Head of caudate nucleus (tissue), 42 donors: ENCODE data around the gene SACS.
"Not testable (repeated sequence)": the region's sequence is repeated elsewhere in the genome, so short reads cannot be mapped to it uniquely, and the experiment has no call there.

Source experiments
- DNase-seq, 42 donors: peaks; one replicate each; pipeline versions ENCODE4 v3.0.0 to v3.0.0-alpha.2; 2020 to 2021; ENCODE audit warnings: mixed read lengths in 7 of 42
- intact Hi-C: fragments of 100-400 bp; cut with DNase I; formaldehyde crosslinking; loops from one replicate; pipeline ENCODE4 v1.15.0; 2022

The SACS gene

DNA sequence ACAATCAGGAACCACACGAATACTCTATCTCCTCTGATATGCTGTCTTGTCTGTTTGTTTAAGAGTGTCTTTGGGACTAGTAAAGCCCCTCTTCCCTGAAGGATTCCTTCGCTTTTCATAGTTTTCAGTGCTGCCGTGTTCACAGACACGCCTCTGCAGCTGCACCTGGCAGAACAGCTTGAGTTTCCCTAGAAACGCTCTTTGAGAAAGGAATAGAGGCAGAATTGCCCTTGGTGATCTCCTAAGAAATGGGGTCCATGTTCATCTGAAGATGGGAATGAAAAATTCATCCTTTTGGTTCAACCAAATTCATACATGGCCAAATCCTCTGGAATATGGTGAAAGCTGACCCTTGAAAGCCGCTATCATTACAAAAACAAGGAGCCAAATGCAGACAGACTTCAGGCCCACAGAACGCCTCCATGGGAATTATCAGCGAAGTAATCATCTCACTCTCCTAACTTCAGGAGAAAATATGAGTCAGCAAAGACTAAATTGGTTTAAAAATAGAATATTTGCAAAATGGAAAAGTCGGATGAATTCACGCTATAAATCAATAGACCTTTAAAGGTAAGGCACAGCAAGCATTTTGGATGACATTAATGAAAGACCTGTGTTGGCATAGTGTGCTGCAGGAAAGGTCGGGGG is 5.5 kb downstream of the SACS start:
- peak in 12 of 42 donors; percentile 33 to 66 (median 44) for DNase-seq
- intact Hi-C loops: no loop called here

DNA sequence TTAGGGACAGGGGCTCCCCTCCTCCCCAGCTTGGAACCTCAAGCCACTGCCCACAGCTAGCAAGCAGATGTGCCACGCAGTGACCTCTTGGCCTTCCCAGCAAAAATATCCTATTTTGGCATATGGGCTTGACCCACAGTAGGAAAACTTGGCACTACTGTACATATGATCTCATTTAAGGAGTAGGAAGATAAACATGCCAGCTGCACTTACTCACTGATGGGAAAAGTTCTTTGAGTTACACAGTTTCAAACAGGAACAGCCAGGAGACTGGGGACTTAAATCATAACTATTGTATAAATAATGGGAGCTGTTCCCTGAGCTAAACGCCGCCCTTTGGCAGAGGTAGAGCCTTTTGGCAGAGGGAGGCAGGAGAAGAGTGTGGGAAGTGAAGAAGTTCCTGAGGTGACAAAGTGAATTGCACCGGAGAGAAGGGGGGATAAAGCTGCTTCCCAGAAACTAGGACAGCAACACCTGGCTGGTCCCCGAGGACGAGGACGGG is 6.1 kb downstream of the SACS start:
- peak in 34 of 42 donors; percentile 23 to 82 (median 52) for DNase-seq
- intact Hi-C loops: no loop called here

DNA sequence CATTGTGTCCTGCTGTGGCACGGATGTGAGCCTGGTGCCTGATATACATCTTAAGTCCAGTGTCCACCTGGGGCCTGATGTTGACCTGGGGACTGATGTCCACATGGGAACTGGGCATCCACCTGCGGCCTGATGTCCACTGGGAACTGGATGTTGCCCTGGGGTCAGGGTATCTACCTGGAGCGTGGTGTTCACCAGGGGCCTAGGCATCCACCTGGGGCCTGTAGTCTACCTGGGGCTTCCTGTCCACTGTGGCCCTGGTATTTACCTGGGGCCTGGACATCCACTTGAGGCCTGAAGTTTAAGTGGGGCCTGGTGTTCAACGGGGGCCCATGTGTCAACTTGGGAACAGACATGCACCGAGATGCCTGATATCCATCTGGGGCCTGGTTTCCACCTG is 11.9 kb downstream of the SACS start:
- DNase-seq: no peak
- intact Hi-C loops: no loop called here

DNA sequence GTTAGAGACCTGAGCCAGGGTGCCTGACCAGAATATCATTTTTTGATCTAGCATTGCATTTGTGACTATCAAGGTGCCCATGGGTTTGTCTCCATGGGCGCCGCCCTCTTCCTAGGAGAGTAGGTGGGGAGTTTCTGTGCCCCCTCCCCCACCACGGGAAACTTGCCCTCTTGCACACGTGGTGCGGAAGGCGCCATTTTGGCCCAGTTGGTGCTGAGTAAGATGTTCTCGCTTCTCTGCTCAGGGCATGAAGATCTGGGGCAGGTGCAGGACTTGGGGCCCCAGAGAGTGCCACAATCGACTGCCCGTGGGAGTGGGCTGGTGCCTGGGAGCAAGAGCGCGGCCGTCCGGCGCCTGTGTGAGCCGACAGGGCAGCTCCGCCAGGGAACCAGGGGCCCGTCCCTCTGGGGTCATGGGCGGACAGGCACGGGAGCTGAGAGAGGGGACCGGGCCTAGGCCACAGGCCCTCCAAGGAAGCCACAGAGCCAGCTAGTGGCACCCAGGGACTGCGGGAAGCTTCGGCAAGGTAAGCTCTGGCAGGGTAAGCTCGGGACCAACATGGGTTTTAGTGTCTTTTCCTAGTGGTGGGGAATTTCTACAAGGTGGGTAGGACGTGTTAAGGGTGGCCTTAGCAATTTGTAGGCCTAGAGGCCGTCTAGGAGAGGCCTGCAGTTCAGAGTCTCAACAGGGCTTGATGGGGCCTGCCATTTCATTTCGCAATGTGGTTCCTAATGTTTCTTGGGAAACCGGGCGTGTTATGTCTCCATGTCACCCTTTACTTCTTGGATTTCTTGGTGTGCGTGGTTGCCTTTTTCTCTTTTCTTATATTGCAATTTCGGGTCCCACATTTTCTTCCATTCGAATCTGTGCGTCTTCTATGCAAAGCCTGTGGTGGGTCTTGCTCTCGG is 14.5 kb downstream of the SACS start:
- DNase-seq: no peak

DNA sequence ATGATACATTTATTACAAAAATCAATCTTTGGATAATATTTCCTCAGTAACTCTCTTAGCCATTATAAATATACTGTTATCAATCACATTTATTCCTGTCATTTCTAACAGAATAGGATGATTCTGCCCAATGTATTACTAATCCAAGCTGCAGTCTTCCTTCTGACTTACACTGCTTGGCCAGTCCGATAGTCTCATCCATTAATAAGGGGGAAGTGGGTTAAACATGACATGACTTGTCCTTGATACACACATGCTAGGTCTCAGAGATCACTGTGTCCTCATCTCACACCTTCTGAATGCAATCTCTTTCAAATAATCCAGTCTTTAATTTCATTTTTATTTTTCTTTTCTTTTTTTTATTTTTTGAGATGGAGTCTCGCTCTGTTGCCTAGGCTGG is 18.8 kb downstream of the SACS start:
- intact Hi-C loops: no loop called here
- no peak for DNase-seq

More for the DNA sequence above, 14.5 kb downstream of the SACS start:
- intact Hi-C loops: no loop called here

DNA sequence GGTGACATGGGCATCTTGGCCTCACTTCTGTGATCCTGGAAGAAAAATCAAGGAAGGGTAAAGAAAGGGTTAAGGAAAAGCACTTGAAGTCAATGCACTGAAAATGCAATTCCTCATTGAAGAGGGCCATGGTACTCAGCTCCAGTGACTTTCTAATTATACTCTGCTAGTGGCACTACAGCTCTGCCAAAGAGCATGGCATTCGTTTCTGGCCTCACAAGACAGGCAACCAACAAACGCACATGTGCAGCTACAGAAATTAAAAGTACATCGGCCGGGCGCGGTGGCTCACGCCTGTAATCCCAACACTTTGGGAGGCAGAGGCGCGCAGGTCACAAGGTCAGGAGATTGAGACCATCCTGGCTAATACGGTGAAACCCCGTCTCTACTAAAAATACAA is 21.8 kb downstream of the SACS start:
- peak in 1 of 42 donors; percentile 36 for DNase-seq

DNA sequence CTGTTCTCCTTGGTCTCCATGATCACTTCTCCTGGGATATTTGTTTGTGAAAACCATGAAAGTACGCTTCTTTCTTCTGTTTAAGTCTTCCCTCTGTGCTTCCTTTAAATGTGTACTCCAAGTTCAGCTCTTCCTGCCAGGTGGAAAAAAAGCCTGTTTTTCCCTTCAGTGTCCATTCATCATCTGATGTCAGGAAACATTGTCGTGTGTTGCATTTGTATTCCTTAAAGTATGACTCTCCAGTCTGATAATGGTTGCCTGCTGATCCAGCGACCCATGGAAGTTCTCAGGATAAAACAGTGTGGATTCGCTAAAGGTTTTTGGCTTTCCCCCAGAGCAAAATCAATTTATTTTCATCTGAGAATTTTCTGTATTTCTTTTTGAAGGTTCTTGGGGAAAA is 22.3 kb downstream of the SACS start:
- intact Hi-C loops: no loop called here
- DNase-seq: no peak

More for the DNA sequence above, 21.8 kb downstream of the SACS start:
- intact Hi-C loops: no loop called here

DNA sequence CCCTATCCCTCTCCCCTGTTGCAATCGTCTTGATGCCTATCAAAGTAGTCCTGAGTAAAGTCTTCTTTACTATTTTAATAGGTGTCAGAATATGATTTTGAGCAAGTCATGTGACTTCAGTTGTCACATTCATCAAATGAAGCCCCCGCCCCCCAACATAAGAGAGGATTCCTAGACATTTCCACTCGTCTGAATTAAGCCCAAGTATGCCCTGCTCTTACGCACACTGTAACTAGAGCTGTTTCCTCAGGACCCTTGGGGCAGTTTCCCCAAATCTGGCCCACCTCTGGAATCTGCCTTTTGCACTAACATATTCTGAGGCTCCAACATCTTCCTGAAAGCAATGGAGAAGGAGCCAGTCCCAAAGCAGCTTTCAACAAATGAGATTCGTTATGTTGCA is 25.5 kb downstream of the SACS start:
- intact Hi-C loops: no loop called here
- DNase-seq: no peak

DNA sequence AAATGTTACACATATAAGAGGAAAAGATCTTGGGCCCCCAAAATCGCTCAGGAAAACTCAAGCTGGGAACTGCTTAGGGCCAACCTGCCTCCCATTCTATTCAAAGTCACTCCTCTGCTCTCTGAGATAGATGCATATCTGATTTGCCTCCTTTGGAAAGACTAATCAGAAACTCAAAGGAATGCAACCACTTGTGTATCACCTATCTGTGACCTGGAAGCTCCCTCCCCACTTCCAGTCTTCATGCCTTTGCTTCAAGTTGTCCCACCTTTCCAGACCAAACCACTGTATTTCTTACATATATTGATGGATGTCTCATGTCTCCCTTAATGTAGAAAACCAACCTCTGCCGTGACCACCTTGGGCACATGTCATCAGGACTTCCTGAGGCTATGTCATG is 32.3 kb downstream of the SACS start:
- intact Hi-C loops: not testable (repeated sequence)

DNA sequence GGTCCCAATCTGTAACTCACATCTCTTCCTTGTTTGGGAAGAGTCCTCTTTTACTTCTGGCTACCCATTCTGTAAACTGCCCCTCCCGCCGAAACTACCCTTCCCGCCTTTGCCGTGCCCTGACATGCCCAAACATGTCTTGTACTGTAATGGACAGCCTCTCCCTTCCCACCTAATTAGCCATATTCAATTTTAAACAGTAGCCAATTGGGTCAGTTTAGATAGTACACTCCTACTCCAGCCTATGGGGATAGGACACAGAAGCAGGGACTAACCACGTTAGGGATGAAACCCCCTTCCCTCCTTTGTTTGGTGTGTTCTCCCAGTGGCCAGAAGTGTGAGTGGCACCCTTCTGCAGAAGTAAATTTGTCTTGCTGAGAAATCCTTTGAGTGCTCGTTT is 34.2 kb downstream of the SACS start:
- peak in 1 of 42 donors; percentile 23 for DNase-seq
- intact Hi-C loops: no loop called here

More for the DNA sequence above, 32.3 kb downstream of the SACS start:
- DNase-seq: peak in 1 of 42 donors; percentile 22

DNA sequence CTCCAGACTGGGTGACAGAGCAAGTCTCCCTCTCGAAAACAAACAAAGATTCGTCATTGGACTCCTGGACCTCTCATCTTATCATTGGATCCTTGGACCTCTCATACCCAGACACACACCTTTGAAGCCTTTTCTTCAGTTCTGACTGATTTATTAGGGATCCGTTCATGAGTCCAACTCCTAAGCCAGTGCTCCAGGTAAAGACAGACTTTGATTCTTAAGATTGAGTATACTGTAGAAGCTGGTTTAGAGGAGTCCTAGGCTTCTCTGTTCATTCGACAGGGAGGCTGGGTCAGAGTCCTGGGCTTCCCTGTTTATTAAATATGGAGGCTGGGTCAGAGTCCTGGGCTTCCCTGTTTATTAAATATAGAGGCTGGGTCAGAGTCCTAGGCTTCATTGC is 38.7 kb downstream of the SACS start:
- intact Hi-C loops: no loop called here

DNA sequence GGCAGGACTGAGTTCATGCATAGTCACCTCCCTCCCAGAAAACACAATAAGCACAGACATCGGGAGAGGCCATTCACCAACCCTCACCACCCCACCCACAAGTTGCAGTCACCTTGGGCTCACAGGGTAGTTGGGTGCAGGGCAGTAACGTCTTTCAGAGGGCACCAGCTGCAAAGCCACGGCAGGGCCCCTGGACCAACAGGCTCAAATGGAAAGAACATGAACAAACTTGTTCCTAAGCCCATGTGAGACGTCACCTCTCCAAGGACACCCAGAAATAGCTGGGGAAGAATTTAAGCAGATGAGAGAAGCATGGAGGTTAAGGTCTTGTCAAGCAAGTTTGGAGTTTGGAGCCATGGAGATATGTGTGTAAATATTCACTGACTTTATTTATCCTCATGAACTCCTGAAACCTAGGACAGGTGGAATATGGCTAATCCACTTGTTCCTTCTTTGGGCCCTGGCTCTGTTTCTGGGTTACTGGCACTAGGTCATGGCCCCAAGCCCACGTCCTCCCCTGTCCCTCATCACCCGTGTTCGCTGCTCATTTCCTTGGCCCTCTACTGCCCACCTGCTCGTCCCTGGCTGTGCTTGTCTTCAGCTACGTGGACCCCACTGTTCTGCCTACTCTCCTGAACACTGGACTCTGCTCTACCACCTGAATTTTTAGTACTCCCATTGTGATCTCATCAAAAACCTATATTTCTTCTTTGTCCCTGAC is 40.4 kb downstream of the SACS start:
- peak in 1 of 42 donors; percentile 21 for DNase-seq
- intact Hi-C loops: no loop called here

More for the DNA sequence above, 38.7 kb downstream of the SACS start:
- no peak for DNase-seq

DNA sequence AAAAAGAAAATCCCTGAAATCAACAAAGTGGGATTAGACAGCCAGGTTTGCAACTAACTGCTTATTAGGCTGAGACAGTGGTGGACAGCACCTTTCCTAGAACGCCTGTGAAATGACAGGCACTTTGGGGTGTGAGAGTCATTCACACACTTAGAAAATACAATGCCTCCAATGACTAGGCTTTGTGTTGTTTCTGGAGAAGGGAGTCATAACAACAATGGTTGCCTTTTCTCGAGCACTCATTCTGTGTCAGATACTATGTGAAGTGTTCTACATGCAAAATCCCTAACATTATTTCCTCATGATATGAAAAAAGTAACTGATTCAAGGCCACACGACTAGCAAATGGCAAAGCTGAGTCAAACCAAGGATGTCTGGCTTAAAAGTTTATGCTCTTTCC is 41.2 kb downstream of the SACS start:
- DNase-seq: peak in 2 of 42 donors; percentile 21 to 23

DNA sequence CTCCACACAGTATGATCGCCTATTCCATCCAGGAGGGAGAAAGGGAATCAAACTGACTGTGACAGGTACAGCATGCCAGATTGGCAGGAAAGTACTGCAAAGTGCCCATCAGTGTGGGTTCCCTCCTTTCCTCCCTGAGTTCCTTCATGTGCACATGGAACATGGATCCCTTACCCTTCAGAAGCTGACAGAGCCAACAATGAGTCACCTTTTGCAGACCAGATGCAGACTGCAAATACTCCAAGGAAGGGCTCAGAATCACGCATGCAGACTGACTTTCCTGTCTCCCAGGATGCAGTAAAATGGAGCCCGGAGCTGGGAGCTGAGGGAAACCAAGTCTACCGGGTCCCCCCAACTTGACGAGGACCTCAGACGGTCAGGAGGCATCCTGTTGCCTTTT is 41.8 kb downstream of the SACS start:
- DNase-seq: peak in 1 of 42 donors; percentile 34
- intact Hi-C loops: no loop called here

More for the DNA sequence above, 41.2 kb downstream of the SACS start:
- intact Hi-C loops: no loop called here

DNA sequence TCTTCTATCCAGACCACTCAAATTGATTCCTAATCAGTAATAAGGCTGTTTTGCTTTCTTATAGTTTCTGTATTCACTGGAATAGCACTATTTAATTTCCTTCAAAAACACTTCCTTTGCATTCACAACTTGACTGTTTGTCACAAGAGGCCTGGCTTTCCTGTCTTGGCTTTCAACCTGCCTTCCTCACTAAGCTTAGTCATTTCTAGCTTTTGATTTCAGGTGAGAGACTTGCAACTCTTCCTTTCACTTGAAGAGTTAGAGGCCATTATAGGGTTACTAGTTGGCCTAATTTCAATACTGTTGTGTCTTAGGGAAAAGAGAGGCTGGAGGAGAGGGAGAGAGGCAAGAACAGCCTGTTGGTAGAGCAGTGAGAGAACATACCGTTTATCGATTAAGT is 47.0 kb downstream of the SACS start:
- intact Hi-C loops: no loop called here
- DNase-seq: no peak

DNA sequence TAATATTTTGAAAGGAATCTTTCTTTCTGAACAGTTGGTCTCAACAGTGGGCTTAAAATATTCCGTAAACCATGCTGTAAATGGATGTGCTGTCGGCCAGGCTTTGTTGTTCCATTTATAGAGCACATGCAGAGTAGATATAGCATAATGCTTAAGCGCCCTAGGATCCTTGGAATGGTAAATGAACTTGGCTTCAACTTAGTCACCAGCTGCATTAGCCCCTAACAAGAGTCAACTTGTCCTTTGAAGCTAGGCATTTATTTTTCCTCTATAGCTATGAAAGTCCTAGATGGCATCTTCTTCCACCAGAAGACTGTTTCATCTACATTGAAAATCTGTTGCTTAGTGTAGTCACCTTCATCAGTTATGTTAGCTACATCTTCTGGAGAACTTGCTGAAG is 47.6 kb downstream of the SACS start:
- no peak for DNase-seq
- intact Hi-C loops: no loop called here

DNA sequence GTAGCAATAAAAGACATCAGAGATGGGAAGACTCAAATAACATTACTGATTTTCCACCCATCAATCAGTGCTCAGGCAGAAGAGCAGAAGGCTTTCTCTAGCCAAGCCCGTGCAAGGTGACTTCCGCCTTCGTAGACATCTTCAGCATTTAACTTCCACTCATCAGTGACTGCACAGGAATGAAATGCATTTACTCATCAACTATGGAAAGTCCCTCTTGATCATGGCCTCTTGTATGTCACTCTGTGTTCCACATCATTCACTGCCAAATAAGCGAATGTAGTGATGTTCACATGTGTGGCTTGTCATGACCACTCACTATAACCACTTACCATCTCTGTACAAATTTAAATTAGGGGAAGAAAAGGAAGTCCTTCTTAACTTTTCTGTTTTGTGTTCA is 49.4 kb downstream of the SACS start:
- DNase-seq: peak in 1 of 42 donors; percentile 32
- intact Hi-C loops: no loop called here

DNA sequence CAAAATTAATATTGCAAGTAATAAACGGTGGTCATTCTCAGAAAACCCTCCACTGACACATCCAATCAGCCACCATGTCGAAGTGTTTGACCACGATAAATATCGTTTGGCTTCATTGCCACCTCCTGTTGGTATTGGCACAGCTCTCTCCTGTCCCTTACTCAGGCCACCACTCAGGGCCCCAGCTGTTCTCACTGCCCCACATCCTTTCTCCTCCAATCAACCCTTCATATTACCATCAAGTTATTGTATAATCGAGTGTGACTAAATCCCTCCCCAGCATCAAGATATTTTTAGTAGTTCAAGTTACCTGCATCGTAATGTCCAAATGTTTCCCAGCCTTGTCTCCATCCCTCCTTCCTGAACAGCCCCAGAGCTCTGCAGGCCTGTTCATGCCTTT is 50.4 kb downstream of the SACS start:
- intact Hi-C loops: no loop called here
- DNase-seq: peak in 1 of 42 donors; percentile 34

DNA sequence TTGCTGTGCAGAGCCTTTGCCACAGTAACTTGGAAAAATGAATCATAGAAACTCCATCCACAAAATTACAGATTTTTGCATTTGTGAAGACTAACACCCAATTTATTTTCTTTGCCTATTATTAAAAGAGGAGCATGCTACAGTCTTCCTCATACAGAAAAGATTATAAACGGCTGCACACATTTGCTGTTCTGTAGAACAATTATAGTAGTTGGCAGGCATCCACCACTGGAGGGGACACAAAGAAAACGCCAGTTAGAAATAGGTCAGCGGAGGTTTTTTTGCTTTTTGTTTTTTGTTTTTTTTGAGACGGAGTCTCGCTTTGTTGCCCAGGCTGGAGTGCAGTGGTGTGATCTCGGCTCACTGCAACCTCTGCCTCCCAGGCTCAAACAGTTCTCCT is 51.6 kb downstream of the SACS start:
- DNase-seq: peak in 9 of 42 donors; percentile 25 to 74 (median 47)
- intact Hi-C loops: no loop called here

DNA sequence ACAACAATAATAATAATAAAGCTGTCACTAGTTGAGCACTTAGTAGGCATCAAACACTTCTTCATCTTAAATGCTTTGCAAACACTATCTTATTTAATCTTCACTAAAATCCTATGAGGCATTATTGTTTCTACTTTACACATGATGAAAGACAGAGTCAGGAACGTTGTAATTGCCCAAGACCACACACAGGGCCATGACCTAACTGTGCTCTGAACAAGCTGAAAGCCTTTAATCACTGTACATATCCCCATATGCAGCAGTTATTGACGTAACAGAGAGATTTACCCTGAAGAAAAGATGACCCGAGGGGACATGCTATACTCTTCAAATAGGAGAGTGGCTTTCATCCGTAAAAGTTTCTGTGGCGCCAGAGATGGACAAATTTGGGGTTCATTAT is 53.0 kb downstream of the SACS start:
- intact Hi-C loops: no loop called here
- no peak for DNase-seq
